Fibroblast of lung (primary cell): Measurements from ENCODE around the gene TROAP. TPM values are rescaled to one million over a fixed set of nuclear protein-coding genes. Genes with fewer than 3 reads are reported as not detected.

Experiments used
- DNase-seq, 2 donors: peaks; one replicate each; pipeline versions ENCODE4 v3.0.0 to v3.0.0-alpha.2; 2010; ENCODE audit warnings: low read depth in 2 of 2
- H2AFZ ChIP-seq: 2 replicates; pipeline ENCODE4 v1.5.1; 2012; ENCODE audit warnings: low read length, control low read depth, inconsistent platforms
- H3K27ac ChIP-seq: 2 replicates; pipeline ENCODE4 v1.5.1; 2011; ENCODE audit warnings: low read length, control low read depth; ENCODE audit not compliant: insufficient read depth
- H3K27me3 ChIP-seq: 2 replicates; pipeline ENCODE4 v1.5.1; 2011; ENCODE audit warnings: mild to moderate bottlenecking, low read length; ENCODE audit not compliant: control insufficient read depth, insufficient read depth
- H3K36me3 ChIP-seq: 2 replicates; pipeline ENCODE4 v1.5.1; 2011; ENCODE audit warnings: low read length; ENCODE audit not compliant: control insufficient read depth, insufficient read depth
- H3K4me1 ChIP-seq: 2 replicates; pipeline ENCODE4 v1.5.1; 2011; ENCODE audit warnings: low read length; ENCODE audit not compliant: control insufficient read depth, insufficient read depth; ENCODE audit errors: extremely low read depth
- H3K4me2 ChIP-seq: 2 replicates; pipeline ENCODE4 v1.5.1; 2011; ENCODE audit warnings: low read length, control low read depth; ENCODE audit not compliant: insufficient read depth; ENCODE audit errors: extremely low read depth
- H3K4me3 ChIP-seq, 4 experiments: fragments of 200-600 bp in 1 of 4; sonication (generic) in 1 of 4; replicated peaks in 1 of 4; 2 replicates each; pipeline ENCODE4 v1.5.1; 2011 to 2016; ENCODE audit warnings: low read length in 4 of 4, low read depth in 3 of 4, mild to moderate bottlenecking in 3 of 4, control low read depth in 2 of 4, inconsistent platforms in 1 of 4, mixed read lengths in 1 of 4; ENCODE audit not compliant: insufficient read depth in 1 of 4; ENCODE audit errors: control extremely low read depth in 1 of 4
- H3K79me2 ChIP-seq: 2 replicates; pipeline ENCODE4 v1.5.1; 2012; ENCODE audit warnings: mild to moderate bottlenecking, low read length, inconsistent platforms; ENCODE audit not compliant: control insufficient read depth, insufficient read depth
- H3K9ac ChIP-seq: 2 replicates; pipeline ENCODE4 v1.5.1; 2011; ENCODE audit warnings: mild to moderate bottlenecking, low read length, control low read depth; ENCODE audit not compliant: insufficient read depth
- H3K9me3 ChIP-seq: 2 replicates; pipeline ENCODE4 v1.5.1; 2012; ENCODE audit warnings: low read depth, low read length; ENCODE audit not compliant: control insufficient read depth, insufficient read depth
- H4K20me1 ChIP-seq: 2 replicates; pipeline ENCODE4 v1.5.1; 2011; ENCODE audit warnings: low read length; ENCODE audit not compliant: control insufficient read depth, insufficient read depth; ENCODE audit errors: extremely low read depth
- CTCF ChIP-seq, 2 donors: IDR thresholded peaks in 1 of 2; conservative IDR thresholded peaks in 1 of 2; 1 replicate in 1 of 2; 2 replicates in 1 of 2; pipeline ENCODE4 v1.5.1; 2011 to 2012; ENCODE audit warnings: low read length in 2 of 2, control low read depth in 1 of 2, inconsistent platforms in 1 of 2, low read depth in 1 of 2, mild to moderate bottlenecking in 1 of 2
- EZH2 ChIP-seq: IDR thresholded peaks from 2 replicates; pipeline ENCODE4 v1.5.1; 2012; ENCODE audit warnings: low read length, control low read depth, mild to moderate bottlenecking; ENCODE audit errors: missing control alignments
- polyA plus RNA-seq, 2 donors: library from polyadenylated mRNA; depleted of rRNA in 1 of 2; stranded (reverse) in 1 of 2; unstranded in 1 of 2; fragments of >200 nt; gene quantifications; 2 replicates each; pipeline ENCODE4 v1.2.1, GENCODE V29; 2011 to 2012; ENCODE audit warnings: missing spikeins in 1 of 2
- total RNA-seq: library from RNA; depleted of rRNA; stranded (reverse); fragments of >200 nt; gene quantifications from 2 replicates; pipeline ENCODE4 v1.2.1, GENCODE V29; 2014

Gene TROAP
- total and polyA plus RNA-seq, 2 donors (not counting 1 experiment from before 2014, with no cell fraction given): 4.8 to 6.3 TPM

GRCh38 chr12:49352351-49352750, 29.3 kb downstream of the TROAP start:
- Histone ChIP-seq H3K4me1 (peaks cover 5% of the 10 kb centered on the region), H3K79me2 (no peaks in the 10 kb centered on the region), H3K27ac (no peak overlapping the region), H3K36me3 (no peaks in the 10 kb centered on the region), H2AFZ (no peak overlapping the region), H3K9ac (no peak overlapping the region), H3K4me3 (no peak overlapping the region), H3K27me3 (no peaks in the 10 kb centered on the region), H4K20me1 (no peaks in the 10 kb centered on the region), H3K9me3 (no peaks in the 10 kb centered on the region), H3K4me2 (no peak overlapping the region)
- TF ChIP-seq CTCF (conservative IDR thresholded peaks at IDR 0.05 in 1 of 2, IDR thresholded peaks at IDR 0.05 in 1 of 2; ENCODE audit: low read depth in 1 of 2, low read length in 2 of 2) (no peak), EZH2 (no peak)
- DNase-seq: no peak

- H2AFZ ChIP-seq: no peak overlapping the region
- no peak overlapping the region for H3K27ac ChIP-seq
- no peak for TF ChIP-seq CTCF (conservative IDR thresholded peaks at IDR 0.05 in 1 of 2, IDR thresholded peaks at IDR 0.05 in 1 of 2; ENCODE audit: low read depth in 1 of 2, low read length in 2 of 2)
- TF ChIP-seq EZH2: no peak
- H3K4me1 ChIP-seq: no peaks in the 10 kb centered on the region
- no peak overlapping the region for H3K4me3 ChIP-seq
- H3K79me2 ChIP-seq: no peaks in the 10 kb centered on the region
- H3K9me3 ChIP-seq: no peaks in the 10 kb centered on the region
- no peak overlapping the region for H3K4me2 ChIP-seq
- H4K20me1 ChIP-seq: no peaks in the 10 kb centered on the region
- no peak for DNase-seq
- H3K36me3 ChIP-seq: no peaks in the 10 kb centered on the region
- no peaks in the 10 kb centered on the region for H3K27me3 ChIP-seq
- H3K9ac ChIP-seq: no peak overlapping the region
These were observed 32.9 kb downstream of the TROAP start for GRCh38 chr12:49355913-49356312.

GRCh38 chr12:49357103-49357678, 34.1 kb downstream of the TROAP start:
- H3K4me1 ChIP-seq: no peaks in the 10 kb centered on the region
- no peaks in the 10 kb centered on the region for H3K9me3 ChIP-seq
- no peak overlapping the region for H3K9ac ChIP-seq
- no peaks in the 10 kb centered on the region for H3K79me2 ChIP-seq
- no peak overlapping the region for H3K27ac ChIP-seq
- H3K4me3 ChIP-seq: no peak overlapping the region
- H3K4me2 ChIP-seq: no peak overlapping the region
- H4K20me1 ChIP-seq: no peaks in the 10 kb centered on the region
- no peak overlapping the region for H2AFZ ChIP-seq
- TF ChIP-seq CTCF (conservative IDR thresholded peaks at IDR 0.05 in 1 of 2, IDR thresholded peaks at IDR 0.05 in 1 of 2; ENCODE audit: low read depth in 1 of 2, low read length in 2 of 2) (peak; percentile 20 to 56), EZH2 (no peak)
- H3K27me3 ChIP-seq: no peaks in the 10 kb centered on the region
- no peaks in the 10 kb centered on the region for H3K36me3 ChIP-seq
- DNase-seq: peak; percentile 51 to 81
